Endothelial cell of umbilical vein (primary cell): ENCODE results near the gene PRPF38B. TPM values are rescaled to one million over a fixed set of nuclear protein-coding genes. Genes with fewer than 3 reads are reported as not detected.

Source experiments
- Bru-seq: library from RNA; stranded (reverse); fragments of 400-500 nt; gene quantifications from one replicate; lab custom pipeline; 2021; lab: Mats Ljungman, UMichigan
- BruChase-seq, 2 experiments: library from RNA; stranded (reverse); fragments of 400-500 nt; gene quantifications; one replicate each; lab custom pipeline; 2021; lab: Mats Ljungman, UMichigan
- BruUV-seq: library from RNA; stranded (reverse); fragments of 400-500 nt; replicated peaks from 2 replicates; lab custom pipeline; 2021; lab: Mats Ljungman, UMichigan
- CTCF ChIA-PET: fragments of 300-600, 350-600 bp; sonication (Branson Sonifier 250); formaldehyde crosslinking; loops from one replicate; lab custom pipeline; 2021; ENCODE audit warnings: antibody characterized with exemption, inconsistent platforms; lab: Charles Lee
- POLR2A ChIA-PET: fragments of 300-600, 350-600 bp; sonication (Branson Sonifier 250); formaldehyde crosslinking; loops from one replicate; lab custom pipeline; 2021; ENCODE audit warnings: antibody characterized with exemption, inconsistent platforms; lab: Charles Lee
- DNase-seq: peaks from one replicate; pipeline ENCODE4 v3.0.0-alpha.2; 2011; ENCODE audit warnings: low read depth, low spot score
- FAIRE-seq: peaks from 2 replicates; lab custom pipeline; 2011; peaks lifted over from hg19 to GRCh38; lab: Jason Lieb, UNC
- H2AFZ ChIP-seq: 2 replicates; pipeline ENCODE4 v1.6.0; 2012; ENCODE audit warnings: low read depth, low read length, control low read depth, inconsistent platforms
- H3K27ac ChIP-seq: 2 replicates; pipeline ENCODE4 v1.5.1; 2011; ENCODE audit warnings: low read depth, mild to moderate bottlenecking, control low read depth, low read length, moderate library complexity; ENCODE audit not compliant: insufficient read depth
- H3K27me3 ChIP-seq, 2 experiments: 2 replicates each; pipeline versions ENCODE4 v1.6.0 to v1.6.1; 2011; ENCODE audit warnings: low read length in 2 of 2, mixed read lengths in 1 of 2; ENCODE audit not compliant: control insufficient read depth in 2 of 2, insufficient read depth in 2 of 2
- H3K36me3 ChIP-seq, 2 experiments: 2 replicates in 1 of 2; 3 replicates in 1 of 2; pipeline ENCODE4 v1.5.1; 2011; ENCODE audit warnings: low read length in 2 of 2, mild to moderate bottlenecking in 1 of 2, moderate library complexity in 1 of 2; ENCODE audit not compliant: control insufficient read depth in 2 of 2, insufficient read depth in 2 of 2; ENCODE audit errors: extremely low read depth in 1 of 2
- H3K4me1 ChIP-seq: 3 replicates; pipeline ENCODE4 v1.5.1; 2011; ENCODE audit warnings: mild to moderate bottlenecking, low read length; ENCODE audit not compliant: control insufficient read depth, insufficient read depth; ENCODE audit errors: extremely low read depth
- H3K4me2 ChIP-seq: 2 replicates; pipeline ENCODE4 v1.6.1; 2011; ENCODE audit warnings: low read length, control low read depth, mixed read lengths; ENCODE audit not compliant: insufficient read depth
- H3K4me3 ChIP-seq, 3 experiments: fragments of 200-600 bp in 1 of 3; sonication (generic), shearing (Covaris generic) in 1 of 3; replicated peaks in 1 of 3; 2 replicates each; pipeline ENCODE4 v1.5.1; 2011 to 2016; ENCODE audit warnings: control low read depth in 3 of 3, low read length in 3 of 3, mild to moderate bottlenecking in 2 of 3, inconsistent platforms in 1 of 3, low read depth in 1 of 3, moderate library complexity in 1 of 3; ENCODE audit not compliant: insufficient read depth in 1 of 3
- H3K79me2 ChIP-seq: 2 replicates; pipeline ENCODE4 v1.6.0; 2012; ENCODE audit warnings: low read length, inconsistent platforms; ENCODE audit not compliant: control insufficient read depth, insufficient read depth
- H3K9ac ChIP-seq: replicated peaks from 2 replicates; pipeline ENCODE3; 2011; ENCODE audit warnings: low read length, control low read depth; ENCODE audit not compliant: insufficient read depth; ENCODE audit errors: extremely low read depth
- H3K9me1 ChIP-seq: replicated peaks from 3 replicates; pipeline ENCODE4 v1.6.0; 2011; ENCODE audit warnings: mild to moderate bottlenecking, low read length; ENCODE audit not compliant: control insufficient read depth, insufficient read depth; ENCODE audit errors: extremely low read depth
- H3K9me3 ChIP-seq: replicated peaks from 2 replicates; pipeline ENCODE4 v1.5.1; 2012; ENCODE audit warnings: low read length, inconsistent platforms; ENCODE audit not compliant: control insufficient read depth, insufficient read depth
- H4K20me1 ChIP-seq: replicated peaks from 2 replicates; pipeline ENCODE3; 2011; ENCODE audit warnings: mild to moderate bottlenecking, low read length; ENCODE audit not compliant: control insufficient read depth, insufficient read depth; ENCODE audit errors: extremely low read depth
- GATA2 ChIP-seq: IDR thresholded peaks from 2 replicates; pipeline ENCODE4 v1.7.0; 2011; ENCODE audit warnings: low read depth, mild to moderate bottlenecking, moderate library complexity, mixed read lengths, low read length; ENCODE audit not compliant: insufficient read length, insufficient read depth
- POLR2A ChIP-seq: IDR thresholded peaks from 2 replicates; pipeline ENCODE4 v1.6.1; 2012; ENCODE audit warnings: low read depth, mild to moderate bottlenecking, control low read depth, low read length
- POLR2AphosphoS5 ChIP-seq: IDR thresholded peaks from 2 replicates; pipeline ENCODE4 v1.6.1; 2012; ENCODE audit warnings: low read depth, mild to moderate bottlenecking, control low read depth, low read length, moderate library complexity; ENCODE audit not compliant: insufficient read depth
- dilution Hi-C: fragments of 300-500 bp; cut with MboI; formaldehyde crosslinking; loops from one replicate; pipeline ENCODE4 v1.15.0; 2019; ENCODE audit warnings: low sequenced_read_pairs; ENCODE audit not compliant: extremely low pct_ligation_motif_present
- intact Hi-C: fragments of 100-400 bp; cut with micrococcal nuclease; formaldehyde crosslinking; loops from one replicate; pipeline ENCODE4 v1.10.0; 2022
- long read RNA-seq: library from polyadenylated mRNA; stranded (forward); transcript quantifications from one replicate; pipeline ENCODE4 v2.0.0, GENCODE V29; 2021
- polyA minus RNA-seq, 3 experiments: library from RNA; depleted of rRNA, polyadenylated mRNA; stranded (reverse); fragments of >200 nt; gene quantifications; 1 replicate in 1 of 3; 2 replicates in 2 of 3; pipeline ENCODE4 v1.2.3, GENCODE V29; 2011
- polyA plus RNA-seq, 4 experiments: library from polyadenylated mRNA; depleted of rRNA in 3 of 4; stranded (reverse) in 3 of 4; unstranded in 1 of 4; fragments of >200 nt; gene quantifications; 2 replicates each; pipeline versions ENCODE4 v1.2.1 to v1.2.3, GENCODE V29; 2011 to 2012; ENCODE audit warnings: missing spikeins in 1 of 4
- total RNA-seq: library from RNA; stranded (reverse); gene quantifications from 2 replicates; pipeline ENCODE4 v1.2.3, GENCODE V29; 2021

Gene PRPF38B
- 40.5 and 46.6 TPM in 2 replicates for total RNA-seq
- 15.2 and 19.3 TPM in 2 replicates for polyA plus RNA-seq
- polyA plus RNA-seq (2011; cell fraction: cytosol; rRNA removed) = 9.8 and 13.9 TPM in 2 replicates
- polyA plus RNA-seq (2011; cell fraction: nucleus; rRNA removed) = 64.8 and 104 TPM in 2 replicates
- polyA plus RNA-seq (2012) = 24.5 and 31.4 TPM in 2 replicates
- 34.3 and 37.9 TPM in 2 replicates for polyA minus RNA-seq
- polyA minus RNA-seq (2011; cell fraction: cytosol; rRNA and poly(A)+ RNA removed) = 18.5 TPM
- 85.6 and 94.1 TPM in 2 replicates for polyA minus RNA-seq (2011; cell fraction: nucleus; rRNA and poly(A)+ RNA removed)
- percentile 98 among the genes with signal in this experiment for Bru-seq, nascent RNA
- percentile 98 among the genes with signal in this experiment for BruChase-seq, experiment 1, labeled RNA remaining after a 6-hour chase
- percentile 98 among the genes with signal in this experiment for BruChase-seq, experiment 2, labeled RNA remaining after a 2-hour chase
- long read RNA-seq, transcript PRPF38B-203 (6 exons, 3,693 nt) = major isoform, 36 of 72 reads
- long read RNA-seq, partial matches to known transcripts = 3 of 72 reads
- long read RNA-seq, other reads (novel, unspliced or antisense) = 30 of 72 reads

- no peaks in the 10 kb centered on the region for H3K9me1 ChIP-seq
- CTCF ChIA-PET = interaction anchor here (0.7 to 1.8 kb wide), 14 partner anchors 13 to 421 kb away, joined by 3 to 13 read pairs (median 5); partner anchors contain the start of genes EEIG2, HENMT1 and STXBP3
- intact Hi-C loops = loop anchor here (1.0 to 5.0 kb wide), 10 partner anchors 11 to 492 kb away; partner anchors contain the start of genes GPSM2, HENMT1 and SLC25A24
- peak within 1 kb of the TSS; percentile 94 for H3K9ac ChIP-seq
- H3K4me2 ChIP-seq = peak within 1 kb of the TSS; percentile 99
- H3K27me3 ChIP-seq = no peaks in the 10 kb centered on the region
- H3K27ac ChIP-seq = peak within 1 kb of the TSS; percentile 94
- DNase-seq (peak; percentile 93), FAIRE-seq (peak; percentile 94)
- peaks cover 4% of the 10 kb centered on the region for H4K20me1 ChIP-seq
- peaks cover 3 to 16% of the 10 kb centered on the region in 2 experiments for H3K36me3 ChIP-seq
- dilution Hi-C loops = no loop called here
- H3K4me3 ChIP-seq = peak within 1 kb of the TSS; percentile 83 to 94 (median 89)
- H3K4me1 ChIP-seq = peaks cover 23% of the 10 kb centered on the region
- POLR2A ChIA-PET = interaction anchor here (0.7 to 1.5 kb wide), 9 partner anchors 10 to 408 kb away, joined by 3 to 11 read pairs (median 4); partner anchors contain the start of genes HENMT1 and STXBP3
- peak within 1 kb of the TSS; percentile 96 for H2AFZ ChIP-seq
- H3K9me3 ChIP-seq = no peaks in the 10 kb centered on the region
- no TSS peak for BruUV-seq
- H3K79me2 ChIP-seq = peaks cover 49% of the 10 kb centered on the region
- peak; percentile 89 for TF ChIP-seq POLR2AphosphoS5
- no peak for TF ChIP-seq GATA2
- TF ChIP-seq POLR2A = peak; percentile 97
These were observed at the start of gene PRPF38B for GRCh38 chr1:108691942-108692723. TSS of gene PRPF38B (plus strand) at chr1:108692310. CDS start at chr1:108692592, 282 bp downstream.
